NCI-H187 treated with DMSO at 0.1 percent for 48 hours (cell line): Measurements from ENCODE around the gene SESTD1.
"Not testable (repeated sequence)": the region's sequence is repeated elsewhere in the genome, so short reads cannot be mapped to it uniquely, and the experiment has no call there.

Experiments used
- DNase-seq: peaks from one replicate; lab custom pipeline; 2025; lab: John Stamatoyannopoulos, UW

The SESTD1 gene

DNA sequence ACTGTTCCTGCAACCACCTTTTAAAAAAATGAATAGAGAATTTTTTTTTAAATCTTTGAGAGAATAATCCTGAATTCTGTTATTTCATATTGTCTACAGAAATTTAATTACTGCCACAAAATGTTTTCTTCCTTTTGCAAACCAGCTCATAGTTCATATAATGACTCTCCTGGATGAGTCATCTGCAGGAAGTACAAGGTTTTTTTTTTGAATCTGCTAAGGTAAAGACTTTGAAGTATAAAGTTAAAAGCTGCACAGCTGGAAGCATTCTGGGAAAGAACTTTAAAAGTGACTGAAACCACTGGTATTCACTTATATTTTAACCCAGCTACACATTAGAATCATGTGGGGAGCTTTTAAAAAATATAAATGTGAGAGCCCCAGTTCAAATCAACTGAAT lies 25.4 kb downstream of the SESTD1 start:
- no peak for DNase-seq

DNA sequence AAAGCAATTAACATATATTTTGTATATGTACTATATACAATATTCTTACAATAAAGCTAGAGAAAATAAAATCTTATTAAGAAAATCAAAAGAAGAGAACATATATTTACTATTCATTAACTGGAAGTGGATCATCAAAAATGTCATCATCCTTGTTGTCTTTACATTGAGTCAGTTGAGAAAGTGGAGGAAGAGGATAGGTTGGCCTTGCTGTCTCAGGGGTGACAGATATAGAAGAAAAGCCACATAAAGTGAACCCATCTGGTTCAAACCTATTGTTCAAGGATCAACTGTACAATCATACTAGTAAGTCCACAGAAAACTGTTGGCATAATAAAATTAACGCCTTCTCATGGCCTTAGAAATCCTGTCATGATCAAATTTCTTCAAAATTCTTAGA lies 26.6 kb downstream of the SESTD1 start:
- no peak for DNase-seq

DNA sequence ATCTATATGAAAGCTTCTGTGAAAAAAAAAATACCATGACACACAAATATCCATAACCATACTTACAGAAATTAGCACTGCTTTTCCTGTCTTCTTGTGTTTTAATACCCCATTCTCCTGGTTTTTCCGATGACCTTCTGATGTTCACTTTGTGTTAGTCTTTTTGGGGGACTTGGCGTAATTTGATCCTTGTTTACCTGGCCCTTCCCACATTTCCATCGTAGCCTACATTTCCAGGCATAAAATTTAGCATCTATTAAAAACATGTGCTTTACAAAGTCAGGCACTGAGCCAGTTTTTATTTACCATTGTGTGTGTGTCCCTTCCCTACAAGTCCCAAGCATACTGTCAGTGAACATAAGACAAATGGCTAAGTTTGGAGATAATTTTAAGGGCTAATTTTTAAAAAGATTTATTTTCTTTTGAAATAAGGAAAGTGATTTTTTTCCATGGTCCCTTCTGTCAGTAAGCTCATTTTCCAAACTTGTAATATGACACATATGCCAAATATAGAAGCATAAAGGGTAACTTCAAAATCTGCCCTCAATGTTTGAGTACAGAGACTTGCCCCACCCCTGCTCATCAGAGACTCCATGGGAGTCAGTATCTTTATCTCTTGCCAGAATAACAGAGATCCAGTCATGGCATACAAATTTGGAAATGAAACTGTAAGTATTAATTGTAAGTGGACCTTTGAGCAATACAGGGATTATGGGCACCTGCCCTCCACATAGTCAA lies 27.3 kb downstream of the SESTD1 start:
- DNase-seq, result no peak

DNA sequence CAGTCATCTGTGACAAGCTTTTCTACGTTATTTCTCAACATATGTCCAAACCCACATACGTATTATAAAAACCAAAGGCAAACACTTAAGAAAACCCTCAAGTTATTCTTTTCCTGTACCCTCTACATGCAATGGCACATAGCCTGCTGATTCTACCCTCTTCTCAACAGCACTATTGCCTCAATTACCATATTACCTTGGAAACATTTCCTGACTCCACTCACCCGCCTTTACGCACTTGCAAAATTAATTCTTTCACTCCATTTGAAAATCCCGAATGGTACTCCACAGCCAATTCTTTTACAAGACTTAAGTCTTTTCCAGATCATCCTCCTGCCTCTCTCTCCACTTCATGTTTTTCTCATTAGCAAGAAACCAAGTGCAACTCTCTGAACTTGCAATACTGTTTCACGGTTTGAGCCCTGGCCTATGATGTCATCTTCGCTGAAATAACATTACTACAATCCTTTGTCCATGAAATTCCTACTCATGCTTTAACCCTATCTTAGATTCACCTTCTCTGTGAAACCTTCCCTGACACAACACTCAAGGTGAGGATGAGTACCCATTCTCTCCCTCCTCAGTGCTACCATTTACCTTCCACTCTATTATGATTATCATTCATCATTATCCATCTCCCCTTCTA lies 29.0 kb downstream of the SESTD1 start:
- DNase-seq, result no peak

DNA sequence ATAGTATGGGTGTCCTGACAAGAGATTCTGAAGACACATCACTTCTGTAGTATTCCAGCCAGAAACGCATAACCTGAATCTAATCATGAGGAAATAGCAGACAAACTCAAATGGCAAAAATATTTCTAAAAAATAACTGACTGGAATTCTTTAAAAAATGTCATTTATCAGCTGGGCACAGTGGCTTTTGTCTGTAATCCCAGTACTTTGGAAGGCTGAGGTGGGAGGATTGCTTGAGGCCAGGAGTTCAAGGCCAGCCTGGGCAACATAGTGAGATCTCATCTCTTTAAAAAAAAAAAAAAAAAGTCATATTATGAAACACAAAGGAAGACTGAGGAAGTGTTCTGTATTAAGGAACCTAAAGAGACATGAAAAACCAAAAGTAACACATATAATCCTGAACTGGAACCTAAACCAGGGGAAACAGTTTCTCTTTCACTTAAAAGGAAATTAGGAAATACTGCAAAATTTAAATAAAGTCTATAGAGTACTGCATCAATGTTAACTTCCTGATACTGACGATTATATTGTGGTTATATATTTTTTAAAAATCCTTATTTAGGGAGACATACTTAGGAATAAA lies 29.9 kb downstream of the SESTD1 start:
- no peak for DNase-seq

DNA sequence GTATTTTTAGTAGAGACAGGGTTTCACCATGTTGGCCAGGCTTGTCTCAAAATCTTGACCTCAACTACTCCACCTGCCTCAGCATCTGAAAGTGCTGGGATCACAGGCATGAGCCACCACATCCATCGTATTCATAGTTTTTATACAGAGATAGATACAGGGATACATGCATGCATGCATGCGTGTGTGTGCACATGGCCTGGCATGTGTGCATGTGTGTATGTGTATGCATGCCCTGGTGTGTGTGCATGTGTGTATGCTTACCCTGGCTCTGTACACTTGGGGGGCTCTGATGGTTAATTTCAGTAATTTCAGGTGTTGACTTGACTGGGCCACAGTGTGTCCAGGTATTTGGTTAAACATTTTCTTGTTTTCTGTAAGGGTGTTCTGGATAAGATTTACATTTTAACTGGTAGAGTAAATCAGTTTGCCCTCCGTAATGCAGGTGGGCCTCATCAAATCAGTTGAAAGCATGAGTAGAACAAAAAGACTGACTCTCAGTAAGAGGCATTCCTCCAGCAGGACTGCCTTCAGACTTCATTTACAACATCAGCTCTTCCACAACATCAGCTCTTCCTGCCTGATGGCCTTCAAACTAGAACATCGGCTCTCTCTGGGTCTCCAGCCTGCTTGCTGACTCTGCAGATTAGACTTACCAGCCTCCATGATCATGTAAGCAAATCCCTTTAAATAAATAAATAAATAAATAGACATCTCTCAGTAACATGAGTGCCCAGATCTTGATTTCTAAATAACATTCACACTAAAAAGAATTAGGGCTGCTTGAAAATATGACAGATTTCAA lies 30.8 kb downstream of the SESTD1 start:
- DNase-seq, result no peak

DNA sequence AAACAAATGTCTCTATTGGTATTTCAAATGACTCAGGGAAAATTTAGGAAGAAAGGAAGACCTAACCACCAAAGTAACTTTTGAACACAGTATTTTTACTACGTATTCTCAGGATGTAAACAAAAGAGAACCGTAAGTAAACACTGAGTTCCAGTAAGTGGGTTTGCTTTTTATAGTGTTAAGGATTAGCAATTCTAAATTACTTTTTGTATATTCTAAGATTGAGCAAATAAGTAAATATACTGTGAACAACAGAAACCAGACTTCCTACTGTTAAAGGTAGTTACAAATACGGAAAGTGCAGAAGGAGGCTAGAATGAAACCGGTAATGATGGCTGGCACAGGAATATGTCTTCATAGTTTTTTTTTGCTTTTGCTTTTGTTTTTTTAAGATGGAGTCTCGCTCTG lies 31.5 kb downstream of the SESTD1 start:
- DNase-seq, result no peak

DNA sequence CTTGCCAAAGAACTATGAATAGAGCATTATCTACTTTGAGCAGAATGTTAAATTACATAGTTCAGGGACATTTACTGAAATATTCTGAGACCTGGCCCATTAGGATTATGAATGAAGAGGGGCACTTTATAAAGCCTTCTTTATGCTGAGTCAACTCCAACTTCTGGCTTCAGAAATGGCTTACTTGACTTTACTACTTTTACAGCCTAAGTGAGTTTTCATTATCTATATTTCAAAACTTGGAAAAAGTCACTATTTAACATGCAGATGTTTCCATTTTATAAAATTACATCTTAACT lies 37.7 kb downstream of the SESTD1 start:
- DNase-seq, result no peak

DNA sequence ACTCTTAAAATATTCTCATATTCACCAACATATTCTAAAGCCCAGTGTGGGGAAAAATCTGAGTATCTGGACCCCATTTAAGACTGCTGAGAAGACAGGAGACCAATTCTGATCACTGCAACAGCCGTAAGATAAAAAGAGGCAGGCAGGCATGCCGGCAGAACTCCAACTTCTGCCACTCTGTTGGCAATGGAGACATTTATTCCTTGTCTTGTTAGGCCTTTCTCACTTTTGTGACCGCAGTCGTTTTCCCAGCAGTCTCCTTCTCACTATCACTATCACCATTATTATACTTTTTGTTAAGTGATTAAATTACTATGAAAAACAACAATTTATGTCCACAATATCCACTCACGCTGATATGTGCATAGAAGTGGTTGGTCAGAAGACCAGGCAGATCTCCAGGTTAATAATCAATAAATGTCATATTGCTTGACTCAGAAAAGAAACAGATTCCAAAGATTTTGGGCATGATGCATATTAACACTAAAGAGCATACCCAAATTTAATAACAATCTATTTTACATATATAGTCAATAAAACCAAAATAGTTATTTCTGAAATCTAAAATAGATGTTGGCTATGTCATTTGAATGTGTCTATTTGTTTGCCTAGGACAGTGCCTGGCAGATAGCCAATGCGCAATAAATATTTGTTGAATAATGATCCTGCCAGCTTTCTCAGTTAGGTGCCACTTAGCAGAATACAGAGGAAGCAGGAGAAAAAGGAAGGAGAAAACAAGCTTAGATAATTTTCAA lies 38.2 kb downstream of the SESTD1 start:
- DNase-seq, result no peak

DNA sequence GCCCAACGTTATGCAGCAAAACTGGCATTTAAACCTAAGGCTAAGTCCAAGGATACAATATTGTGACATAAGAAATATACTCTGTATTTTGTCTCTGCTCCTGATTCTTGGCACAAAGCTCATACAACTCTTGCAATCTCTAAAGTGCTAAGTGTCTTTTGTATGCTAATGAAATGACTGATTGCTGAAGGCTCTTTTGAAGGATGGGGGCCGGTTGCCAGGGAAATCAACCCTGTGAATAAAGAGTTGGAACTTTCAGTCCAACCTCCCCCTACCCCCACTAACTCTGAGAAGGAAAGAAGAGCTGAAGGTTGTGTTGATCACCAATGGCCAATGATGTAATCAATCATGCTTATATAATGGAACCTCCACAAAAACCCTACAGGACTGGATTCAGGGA lies 40.3 kb downstream of the SESTD1 start:
- DNase-seq, result no peak

DNA sequence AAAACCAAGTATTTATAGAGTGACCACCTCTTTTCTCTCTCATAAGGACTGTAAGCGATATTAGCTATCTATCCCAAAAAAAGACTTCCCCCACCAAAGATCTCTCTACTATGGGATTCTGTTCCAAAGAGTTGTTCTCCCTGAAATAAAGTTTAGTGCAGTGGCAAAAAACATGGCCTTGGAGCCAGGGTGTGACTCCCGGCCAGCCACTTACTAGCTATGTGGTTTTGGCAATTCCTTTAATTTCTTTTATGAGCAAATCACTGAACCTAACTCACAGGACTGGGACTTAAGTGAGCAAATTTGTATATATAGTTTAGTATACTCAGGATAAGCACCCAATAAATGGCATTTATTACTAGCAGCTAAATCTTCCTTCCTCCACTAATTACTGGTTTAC lies 42.6 kb downstream of the SESTD1 start:
- DNase-seq, result no peak

DNA sequence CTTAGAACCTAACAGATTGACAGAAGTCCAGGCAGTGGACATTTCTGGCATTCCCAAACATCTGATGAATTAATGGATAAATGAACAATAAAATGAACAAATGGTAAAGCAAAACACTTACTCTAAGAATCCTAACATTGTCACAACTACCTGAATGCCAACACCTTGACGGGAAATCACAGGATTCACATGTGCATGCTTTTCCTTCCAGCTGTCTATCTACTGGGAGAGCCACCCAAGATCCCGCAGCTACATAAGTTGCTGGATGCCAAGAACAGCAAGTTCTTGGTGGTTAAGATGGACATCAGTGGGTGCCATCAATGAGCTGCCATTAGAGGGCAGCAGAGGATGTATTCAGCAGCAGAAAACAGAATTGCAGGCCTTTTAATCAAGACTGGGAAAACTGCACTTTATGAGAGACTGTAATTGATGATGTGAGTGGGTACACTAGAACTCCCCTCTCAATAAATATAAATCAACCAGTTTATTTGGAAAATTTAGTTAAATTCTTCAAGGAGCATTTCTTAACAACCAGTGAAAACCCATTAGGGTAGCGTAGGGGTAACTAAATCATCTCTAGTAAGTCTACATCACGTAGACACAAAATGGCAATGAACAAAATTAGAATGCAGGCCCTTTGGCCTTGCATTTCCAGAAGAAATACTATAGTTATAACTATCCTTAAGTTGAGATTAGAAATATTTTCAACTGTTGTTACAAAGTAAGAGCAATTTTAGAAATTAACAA lies 45.6 kb downstream of the SESTD1 start:
- DNase-seq, result no peak

DNA sequence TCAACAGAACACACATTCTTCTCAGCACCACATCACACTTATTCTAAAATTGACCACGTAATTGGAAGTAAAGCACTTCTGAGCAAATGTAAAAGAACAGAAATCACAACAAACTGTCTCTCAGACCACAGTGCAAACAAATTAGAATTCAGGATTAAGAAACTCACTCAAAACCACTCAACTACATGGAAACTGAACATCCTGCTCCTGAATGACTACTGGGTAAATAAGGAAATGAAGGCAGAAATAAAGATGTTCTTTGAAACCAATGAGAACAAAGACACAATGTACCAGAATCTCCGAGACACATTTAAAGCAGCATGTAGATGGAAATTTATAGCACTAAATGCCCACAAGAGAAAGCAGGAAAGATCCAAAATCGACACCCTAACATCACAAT lies 50.0 kb downstream of the SESTD1 start:
- not testable (repeated sequence) for DNase-seq

DNA sequence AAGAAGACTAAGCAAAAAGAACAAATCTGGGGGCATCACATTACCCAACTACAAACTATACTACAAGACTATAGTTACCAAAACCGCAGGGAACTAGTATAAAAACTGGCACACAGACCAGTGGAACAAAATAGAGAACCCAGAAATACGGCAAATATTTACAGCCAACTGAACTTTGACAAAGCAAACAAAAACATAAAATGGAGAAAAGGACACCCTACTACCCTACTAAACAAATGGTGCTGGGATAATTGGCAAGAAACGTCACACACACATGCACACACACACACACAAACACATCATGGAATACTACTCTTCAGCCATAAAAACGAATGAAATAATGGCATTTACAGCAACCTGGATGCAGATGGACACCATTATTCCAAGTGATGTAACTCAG lies 53.3 kb downstream of the SESTD1 start:
- DNase-seq, result no peak

DNA sequence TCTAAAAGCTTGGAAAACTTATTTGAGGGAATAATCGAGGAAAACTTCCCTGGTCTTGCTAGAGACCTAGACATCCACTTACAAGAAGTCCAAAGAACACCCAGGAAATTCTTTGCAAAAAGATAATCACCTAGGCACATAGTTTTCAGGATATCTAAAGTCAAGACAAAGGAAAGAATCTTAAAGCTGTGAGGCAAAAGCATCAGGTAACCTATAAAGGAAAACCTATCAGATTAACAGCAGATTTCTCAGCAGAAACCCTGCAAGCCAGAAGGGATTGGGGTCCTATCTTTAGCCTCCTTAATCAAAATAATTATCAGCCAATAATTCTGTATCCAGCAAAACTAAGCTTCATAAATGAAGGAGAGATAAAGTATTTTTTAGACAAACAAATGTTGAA lies 56.4 kb downstream of the SESTD1 start:
- not testable (repeated sequence) for DNase-seq

DNA sequence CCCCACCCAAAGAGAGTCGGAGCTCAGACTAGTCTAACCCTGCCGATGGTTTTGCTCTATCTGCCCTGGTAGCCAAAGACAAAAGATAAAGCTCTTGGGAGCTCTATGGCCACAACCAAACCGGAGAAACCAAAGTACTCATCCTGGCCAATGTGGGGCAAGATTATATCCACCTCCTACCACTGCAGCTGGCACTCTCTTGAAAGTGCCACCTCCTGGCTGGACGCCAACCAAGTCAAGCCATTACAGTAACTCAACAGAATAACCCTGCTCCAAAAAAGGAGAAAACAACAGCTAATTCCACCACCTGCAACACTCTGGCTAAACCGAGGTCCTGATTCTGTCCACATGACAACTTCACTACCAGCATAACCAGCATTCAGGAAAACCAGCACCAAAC lies 57.6 kb downstream of the SESTD1 start:
- DNase-seq, result no peak

DNA sequence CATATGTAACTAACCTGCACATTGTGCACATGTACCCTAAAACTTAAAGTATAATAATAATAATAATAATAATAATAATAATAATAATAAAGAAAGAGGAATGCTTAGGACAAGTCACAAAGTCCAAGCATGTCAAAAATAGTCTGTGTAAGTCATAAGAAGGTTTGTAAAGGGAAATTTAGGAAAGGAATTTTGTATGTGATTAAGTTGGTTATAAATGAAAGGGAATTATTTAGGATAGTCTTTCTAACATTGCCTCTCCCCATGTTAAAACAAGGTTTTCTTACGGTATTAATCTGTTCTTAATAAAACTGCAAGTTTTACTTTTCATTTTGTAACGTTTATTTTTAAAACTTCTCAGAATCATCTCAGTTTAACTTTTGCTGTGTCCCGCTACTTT lies 62.8 kb downstream of the SESTD1 start:
- no peak for DNase-seq

DNA sequence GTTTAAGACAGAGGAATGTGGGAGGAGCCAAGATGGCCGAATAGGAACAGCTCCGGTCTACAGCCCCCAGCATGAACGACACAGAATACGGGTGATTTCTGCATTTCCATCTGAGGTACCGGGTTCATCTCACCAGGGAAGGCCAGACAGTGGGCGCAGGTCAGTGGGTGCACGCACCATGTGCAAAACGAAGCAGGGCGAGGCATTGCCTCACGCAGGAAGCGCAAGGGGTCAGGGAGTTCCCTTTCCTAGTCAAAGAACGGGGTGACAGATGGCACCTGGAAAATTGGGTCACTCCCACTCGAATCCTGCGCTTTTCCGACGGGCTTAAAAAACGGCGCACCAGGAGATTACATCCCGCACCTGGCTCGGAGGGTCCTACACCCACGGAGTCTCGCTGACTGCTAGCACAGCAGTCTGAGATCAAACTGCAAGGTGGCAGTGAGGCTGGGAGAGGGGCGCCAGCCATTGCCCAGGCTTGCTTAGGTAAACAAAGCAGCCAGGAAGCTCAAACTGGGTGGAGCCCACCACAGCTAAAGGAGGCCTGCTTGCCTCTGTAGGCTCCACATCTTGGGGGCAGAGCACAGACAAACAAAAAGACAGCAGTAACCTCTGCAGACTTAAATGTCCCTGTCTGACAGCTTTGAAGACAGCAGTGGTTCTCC lies 68.6 kb downstream of the SESTD1 start:
- not testable (repeated sequence) for DNase-seq

DNA sequence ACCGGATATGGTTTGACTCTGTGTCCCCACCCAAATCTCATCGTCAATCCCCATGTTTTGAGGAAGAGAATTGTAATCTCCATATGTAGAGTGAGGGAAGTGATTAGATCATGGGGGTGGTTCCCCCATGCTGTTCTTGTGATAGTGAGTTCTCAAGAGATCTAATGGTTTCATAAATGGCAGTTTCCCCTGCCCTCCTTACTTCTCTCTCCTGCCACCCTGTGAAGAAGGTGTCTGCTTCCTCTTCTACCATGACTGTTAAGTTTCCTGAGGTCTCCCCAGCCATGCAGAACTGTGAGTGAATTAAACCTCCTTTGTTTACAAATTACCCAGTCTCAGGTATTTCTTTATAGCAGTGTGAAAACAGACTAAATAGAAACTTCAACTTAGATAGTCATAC lies 69.5 kb downstream of the SESTD1 start:
- DNase-seq, result no peak

DNA sequence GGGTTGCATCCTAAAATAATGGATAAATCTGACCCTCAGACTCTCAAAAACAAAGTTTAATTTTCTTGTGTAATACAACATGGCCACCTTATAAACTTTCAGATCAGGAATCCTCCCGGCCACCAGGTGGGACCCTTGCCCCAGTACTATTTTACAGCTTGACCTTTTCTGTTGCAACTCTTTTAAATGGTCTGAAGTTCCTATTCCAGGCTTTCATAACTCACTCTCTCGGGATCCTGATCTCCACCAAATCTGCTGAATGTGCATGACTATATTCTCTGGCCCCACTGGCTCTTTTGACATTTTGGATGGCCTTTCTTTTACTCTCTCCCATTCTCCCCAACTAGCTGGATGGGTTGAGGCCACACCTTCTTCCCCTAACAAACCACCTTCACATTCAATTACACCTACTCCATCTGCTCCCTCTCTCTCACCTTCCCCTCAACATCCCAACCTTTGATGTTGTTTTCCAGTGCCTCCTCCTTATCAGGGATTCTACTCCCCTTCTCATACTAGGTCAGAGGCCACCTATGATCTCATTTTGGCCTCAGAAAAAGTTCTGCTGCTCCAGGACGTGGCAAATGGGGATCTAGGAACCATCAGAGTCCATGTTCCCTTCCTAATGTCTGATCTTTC lies 70.8 kb downstream of the SESTD1 start:
- DNase-seq, result no peak
